CD14-positive monocyte (primary cell): ENCODE measurements around the gene MAGEL2. TPM values are rescaled to one million over a fixed set of nuclear protein-coding genes. Genes with fewer than 3 reads are reported as not detected.

Source experiments
- DNase-seq, 3 donors: peaks; one replicate each; pipeline ENCODE4 v3.0.0-alpha.2; 2011 to 2022
- H2AFZ ChIP-seq: 2 replicates; pipeline ENCODE4 v1.6.0; 2012; ENCODE audit warnings: mild to moderate bottlenecking, low read depth, low read length, inconsistent platforms; ENCODE audit not compliant: insufficient read depth, poor library complexity, severe bottlenecking
- H3K27ac ChIP-seq, 2 donors: 1 replicate in 1 of 2; 2 replicates in 1 of 2; pipeline ENCODE4 v1.5.1; 2012 to 2013; ENCODE audit warnings: low read length in 2 of 2, control low read depth in 1 of 2, inconsistent platforms in 1 of 2, low read depth in 1 of 2, mild to moderate bottlenecking in 1 of 2
- H3K27me3 ChIP-seq, 2 donors: one replicate each; pipeline versions ENCODE4 v1.6.0 to v1.6.1; 2011 to 2013; ENCODE audit warnings: low read length in 2 of 2; ENCODE audit not compliant: control insufficient read depth in 2 of 2, insufficient read depth in 2 of 2
- H3K36me3 ChIP-seq, 2 donors: replicated peaks in 1 of 2; 1 replicate in 1 of 2; 2 replicates in 1 of 2; pipeline versions ENCODE4 v1.5.1 to v1.6.1; 2012 to 2013; ENCODE audit warnings: low read length in 2 of 2, control low read depth in 1 of 2, inconsistent platforms in 1 of 2, mild to moderate bottlenecking in 1 of 2; ENCODE audit not compliant: insufficient read depth in 2 of 2, control insufficient read depth in 1 of 2
- H3K4me1 ChIP-seq, 2 donors: 1 replicate in 1 of 2; 2 replicates in 1 of 2; pipeline versions ENCODE4 v1.5.1 to v1.6.1; 2012 to 2013; ENCODE audit warnings: low read length in 2 of 2, control low read depth in 1 of 2, inconsistent platforms in 1 of 2, mild to moderate bottlenecking in 1 of 2, moderate library complexity in 1 of 2; ENCODE audit not compliant: insufficient read depth in 2 of 2, control insufficient read depth in 1 of 2
- H3K4me2 ChIP-seq: replicated peaks from 2 replicates; pipeline ENCODE3; 2012; ENCODE audit warnings: low read length, moderate library complexity, mild to moderate bottlenecking; ENCODE audit not compliant: poor library complexity, severe bottlenecking; ENCODE audit errors: extremely low read depth
- H3K4me3 ChIP-seq, 3 experiments: fragments of 200-600 bp in 1 of 3; sonication (generic) in 1 of 3; replicated peaks in 1 of 3; 1 replicate in 2 of 3; 2 replicates in 1 of 3; pipeline ENCODE4 v1.5.1; 2011 to 2013; ENCODE audit warnings: low read length in 3 of 3, mild to moderate bottlenecking in 3 of 3, control low read depth in 2 of 3, low read depth in 2 of 3, inconsistent platforms in 1 of 3, moderate library complexity in 1 of 3
- H3K79me2 ChIP-seq: 2 replicates; pipeline ENCODE4 v1.6.0; 2012; ENCODE audit warnings: mild to moderate bottlenecking, control low read depth, inconsistent platforms, low read length, moderate library complexity; ENCODE audit not compliant: insufficient read depth
- H3K9ac ChIP-seq: 2 replicates; pipeline ENCODE4 v1.6.0; 2017; ENCODE audit warnings: low read length, mild to moderate bottlenecking; ENCODE audit not compliant: insufficient read depth, poor library complexity, severe bottlenecking
- H3K9me3 ChIP-seq, 2 donors: replicated peaks in 1 of 2; 1 replicate in 1 of 2; 2 replicates in 1 of 2; pipeline versions ENCODE4 v1.5.1 to v1.6.1; 2012 to 2013; ENCODE audit warnings: low read length in 2 of 2, control low read depth in 1 of 2; ENCODE audit not compliant: control insufficient read depth in 1 of 2, insufficient read depth in 1 of 2
- H4K20me1 ChIP-seq: 2 replicates; pipeline ENCODE4 v1.6.0; 2012; ENCODE audit warnings: mild to moderate bottlenecking, low read length, control low read depth, moderate library complexity; ENCODE audit not compliant: insufficient read depth
- H3K27ac Mint-ChIP-seq, 7 donors: one replicate each; pipeline ENCODE4 v1.8.0; 2020; ENCODE audit warnings: mild to moderate bottlenecking in 7 of 7, mixed read lengths in 7 of 7, moderate library complexity in 6 of 7, inconsistent platforms in 2 of 7
- H3K27me3 Mint-ChIP-seq, 3 donors: one replicate each; pipeline ENCODE4 v1.8.0; 2021 to 2022; ENCODE audit warnings: low read depth in 3 of 3, mild to moderate bottlenecking in 3 of 3, mixed read lengths in 3 of 3, moderate library complexity in 3 of 3, inconsistent platforms in 1 of 3
- H3K36me3 Mint-ChIP-seq, 2 donors: one replicate each; pipeline ENCODE4 v1.8.0; 2020; ENCODE audit warnings: mixed read lengths in 2 of 2, inconsistent platforms in 1 of 2, mild to moderate bottlenecking in 1 of 2
- H3K4me1 Mint-ChIP-seq: one replicate; pipeline ENCODE4 v1.8.0; 2020; ENCODE audit warnings: mild to moderate bottlenecking, mixed read lengths
- H3K4me3 Mint-ChIP-seq, 2 donors: one replicate each; pipeline ENCODE4 v1.8.0; 2020; ENCODE audit warnings: mild to moderate bottlenecking in 2 of 2, mixed read lengths in 2 of 2, moderate library complexity in 1 of 2
- H3K9me3 Mint-ChIP-seq, 7 donors: one replicate each; pipeline ENCODE4 v1.8.0; 2020 to 2022; ENCODE audit warnings: mixed read lengths in 7 of 7, mild to moderate bottlenecking in 6 of 7, moderate library complexity in 6 of 7, inconsistent platforms in 2 of 7
- WGBS: methylation state at CpG from one replicate; pipeline ENCODE4 v1.1.5; 2013; ENCODE audit warnings: missing lambda C conversion rate; ENCODE audit not compliant: insufficient coverage; 5-methylcytosine and 5-hydroxymethylcytosine counted together
- intact Hi-C, 2 donors: fragments of 100-400 bp; cut with micrococcal nuclease; formaldehyde crosslinking; loops; one replicate each; pipeline versions ENCODE4 v1.15.0 to v1.15.1; 2023
- polyA plus RNA-seq, 3 donors: library from polyadenylated mRNA; depleted of rRNA in 1 of 3; unstranded in 2 of 3; stranded (reverse) in 1 of 3; fragments of 300-500 nt in 2 of 3; fragments of >200 nt in 1 of 3; fragmentation: Illumina TruSeq in 2 of 3; gene quantifications; 1 replicate in 2 of 3; 2 replicates in 1 of 3; pipeline ENCODE4 v1.2.3, GENCODE V29; 2012 to 2021
- TF ChIP-seq, protein P1 (sequence below): fragments of 200-600 bp; IDR thresholded peaks from one replicate; pipeline ENCODE4 v1.8.0; 2022; ENCODE audit warnings: antibody characterized with exemption, mild to moderate bottlenecking

The MAGEL2 gene
- polyA plus RNA-seq, 3 donors: not detected

DNA sequence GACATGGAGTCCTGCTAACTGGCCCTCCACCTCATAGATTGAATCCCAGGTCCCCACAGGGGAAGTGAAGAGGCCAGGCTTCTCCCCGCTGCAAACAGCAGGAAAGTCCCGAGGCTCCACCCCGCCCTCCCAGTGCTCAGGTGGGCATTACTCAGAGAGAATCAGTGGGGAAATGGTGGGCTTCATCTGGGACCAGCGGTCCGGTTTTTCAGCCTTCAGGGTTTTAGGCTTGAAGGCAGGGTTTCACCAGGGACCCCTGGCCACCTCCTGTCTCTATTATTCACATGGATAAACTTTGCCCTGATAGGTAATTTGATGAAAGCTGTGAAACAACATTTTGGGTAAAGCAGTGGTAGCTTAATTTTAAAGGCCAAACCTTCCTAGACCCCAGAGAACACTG is 50.9 kb downstream of the MAGEL2 start:
- no peaks in the 10 kb centered on the region for H3K9me3 ChIP-seq
- H3K4me3 Mint-ChIP-seq: no peak overlapping the region
- TF ChIP-seq, protein P1, sequence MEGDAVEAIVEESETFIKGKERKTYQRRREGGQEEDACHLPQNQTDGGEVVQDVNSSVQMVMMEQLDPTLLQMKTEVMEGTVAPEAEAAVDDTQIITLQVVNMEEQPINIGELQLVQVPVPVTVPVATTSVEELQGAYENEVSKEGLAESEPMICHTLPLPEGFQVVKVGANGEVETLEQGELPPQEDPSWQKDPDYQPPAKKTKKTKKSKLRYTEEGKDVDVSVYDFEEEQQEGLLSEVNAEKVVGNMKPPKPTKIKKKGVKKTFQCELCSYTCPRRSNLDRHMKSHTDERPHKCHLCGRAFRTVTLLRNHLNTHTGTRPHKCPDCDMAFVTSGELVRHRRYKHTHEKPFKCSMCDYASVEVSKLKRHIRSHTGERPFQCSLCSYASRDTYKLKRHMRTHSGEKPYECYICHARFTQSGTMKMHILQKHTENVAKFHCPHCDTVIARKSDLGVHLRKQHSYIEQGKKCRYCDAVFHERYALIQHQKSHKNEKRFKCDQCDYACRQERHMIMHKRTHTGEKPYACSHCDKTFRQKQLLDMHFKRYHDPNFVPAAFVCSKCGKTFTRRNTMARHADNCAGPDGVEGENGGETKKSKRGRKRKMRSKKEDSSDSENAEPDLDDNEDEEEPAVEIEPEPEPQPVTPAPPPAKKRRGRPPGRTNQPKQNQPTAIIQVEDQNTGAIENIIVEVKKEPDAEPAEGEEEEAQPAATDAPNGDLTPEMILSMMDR: no peak
- no peak overlapping the region for H3K9ac ChIP-seq
- no peaks in the 10 kb centered on the region for H4K20me1 ChIP-seq
- DNase-seq: no peak
- no CpG with 5 or more reads among the region's 5 CpGs for WGBS
- H3K27me3 Mint-ChIP-seq: peaks cover 2 to 4% (median 3%) of the 10 kb centered on the region in 3 donors
- H3K36me3 ChIP-seq: no peaks in the 10 kb centered on the region
- no peak overlapping the region for H3K27ac ChIP-seq
- no peaks in the 10 kb centered on the region for H3K27me3 ChIP-seq
- H2AFZ ChIP-seq: no peak overlapping the region
- intact Hi-C loops: no loop called here
- H3K9me3 Mint-ChIP-seq: peaks cover 0 to 12% (median 2%) of the 10 kb centered on the region in 7 donors
- H3K4me1 Mint-ChIP-seq: no peaks in the 10 kb centered on the region
- no peak overlapping the region for H3K4me3 ChIP-seq
- H3K27ac Mint-ChIP-seq: no peak overlapping the region
- no peaks in the 10 kb centered on the region for H3K4me1 ChIP-seq
- H3K36me3 Mint-ChIP-seq: no peaks in the 10 kb centered on the region
- no peak overlapping the region for H3K4me2 ChIP-seq
- H3K79me2 ChIP-seq: no peaks in the 10 kb centered on the region

- no peak overlapping the region for H2AFZ ChIP-seq
- H4K20me1 ChIP-seq: no peaks in the 10 kb centered on the region
- peaks cover 0 to 3% of the 10 kb centered on the region in 2 donors for H3K9me3 ChIP-seq
- no peaks in the 10 kb centered on the region for H3K36me3 ChIP-seq
- Mint-ChIP-seq H3K27ac (no peak overlapping the region), H3K4me3 (no peak overlapping the region), H3K27me3 (peaks cover 2 to 4% (median 3%) of the 10 kb centered on the region in 3 donors), H3K9me3 (peaks cover 0 to 12% (median 2%) of the 10 kb centered on the region in 7 donors), H3K4me1 (no peaks in the 10 kb centered on the region), H3K36me3 (no peaks in the 10 kb centered on the region)
- no peak overlapping the region for H3K27ac ChIP-seq
- H3K4me1 ChIP-seq: no peaks in the 10 kb centered on the region
- H3K9ac ChIP-seq: no peak overlapping the region
- no peaks in the 10 kb centered on the region for H3K27me3 ChIP-seq
- 53% methylated on average over 2 of the region's 2 CpGs for WGBS
- no peaks in the 10 kb centered on the region for H3K79me2 ChIP-seq
- H3K4me2 ChIP-seq: no peak overlapping the region
- intact Hi-C loops: no loop called here
- H3K4me3 ChIP-seq: no peak overlapping the region
- DNase-seq: no peak
- TF ChIP-seq, protein P1: no peak
Measured at GRCh38 chr15:23595368-23595767, 52.3 kb downstream of the MAGEL2 start.
